GM21381 (cell line): ENCODE measurements around the gene ARAF.

Experiments
- ATAC-seq: cut with Tn5 transposase; IDR thresholded peaks from one replicate; pipeline ENCODE4 v1.9.1; 2021; ENCODE audit warnings: mild to moderate bottlenecking, moderate library complexity; ENCODE audit not compliant: unreplicated experiment

Gene ARAF

GRCh38 chrX:47619486-47620302, 58.7 kb downstream of the ARAF start, which contains the start of gene SYN1:
TSS of gene SYN1 (minus strand) at chrX:47619857. CDS start at chrX:47619728, 129 bp downstream.
- ATAC-seq: peak; percentile 83

- no peak for ATAC-seq
These were observed 59.3 kb downstream of the ARAF start for GRCh38 chrX:47620303-47620685.
